DND-41 (cell line): Measurements from ENCODE around the gene ADAMTSL2.

Experiments
- ATAC-seq: fragments of 200-7000 bp; cut with Tn5 transposase; 3 replicates; pipeline ENCODE4 v1.9.1; 2021; ENCODE audit warnings: low read depth; ENCODE audit not compliant: insufficient read depth
- DNase-seq: peaks from one replicate; pipeline ENCODE4 v3.0.0-alpha.2; 2020
- H2AFZ ChIP-seq: 2 replicates; pipeline ENCODE4 v1.6.0; 2012; ENCODE audit warnings: low read depth, low read length
- H3K27ac ChIP-seq: 2 replicates; pipeline ENCODE4 v1.5.1; 2012; ENCODE audit warnings: low read length, inconsistent platforms
- H3K27me3 ChIP-seq: fragments of 200-600 bp; sonication (generic); 2 replicates; pipeline ENCODE4 v1.6.0; 2012; ENCODE audit warnings: low read length, mild to moderate bottlenecking, inconsistent platforms; ENCODE audit not compliant: insufficient read depth, poor library complexity
- H3K36me3 ChIP-seq: 2 replicates; pipeline ENCODE4 v1.5.1; 2012; ENCODE audit warnings: low read length, inconsistent platforms; ENCODE audit not compliant: insufficient read depth
- H3K4me1 ChIP-seq: 2 replicates; pipeline ENCODE4 v1.5.1; 2012; ENCODE audit warnings: mild to moderate bottlenecking, low read length; ENCODE audit not compliant: insufficient read depth
- H3K4me2 ChIP-seq: 2 replicates; pipeline ENCODE4 v1.6.0; 2012; ENCODE audit warnings: mild to moderate bottlenecking, moderate library complexity, low read length, inconsistent platforms; ENCODE audit not compliant: insufficient read depth
- H3K4me3 ChIP-seq, 2 experiments: fragments of 200-600 bp in 1 of 2; shearing (Covaris generic) in 1 of 2; 2 replicates each; pipeline ENCODE4 v1.5.1; 2012 to 2016; ENCODE audit warnings: inconsistent platforms in 2 of 2, low read length in 2 of 2, mild to moderate bottlenecking in 2 of 2, low read depth in 1 of 2, moderate library complexity in 1 of 2
- H3K79me2 ChIP-seq: 2 replicates; pipeline ENCODE4 v1.6.0; 2012; ENCODE audit warnings: low read length, inconsistent platforms; ENCODE audit not compliant: insufficient read depth
- H3K9ac ChIP-seq: 2 replicates; pipeline ENCODE4 v1.6.0; 2012; ENCODE audit warnings: low read depth, mild to moderate bottlenecking, inconsistent platforms, low read length, moderate library complexity
- H3K9me3 ChIP-seq: 2 replicates; pipeline ENCODE4 v1.5.1; 2012; ENCODE audit warnings: low read length, moderate library complexity, mild to moderate bottlenecking, inconsistent platforms; ENCODE audit not compliant: insufficient read depth, severe bottlenecking
- H4K20me1 ChIP-seq: 2 replicates; pipeline ENCODE4 v1.6.0; 2012; ENCODE audit warnings: low read length; ENCODE audit not compliant: insufficient read depth
- CTCF ChIP-seq: IDR thresholded peaks from 2 replicates; pipeline ENCODE4 v1.5.1; 2012; ENCODE audit warnings: borderline replicate concordance, low read length, moderate library complexity, mild to moderate bottlenecking; ENCODE audit not compliant: poor library complexity, severe bottlenecking; ENCODE audit errors: extremely low read depth
- EZH2 ChIP-seq: IDR thresholded peaks from 3 replicates; pipeline ENCODE4 v1.6.1; 2012; ENCODE audit warnings: borderline replicate concordance, low read depth, mild to moderate bottlenecking, moderate library complexity, low read length, inconsistent platforms; ENCODE audit not compliant: severe bottlenecking

The ADAMTSL2 gene

GRCh38 chr9:133508046-133508445, 26.5 kb upstream of the ADAMTSL2 start:
- Histone ChIP-seq H4K20me1 (no peaks in the 10 kb centered on the region; the same call in 1 of the 2 replicates), H3K4me3 (no peak overlapping the region), H2AFZ (no peak overlapping the region), H3K79me2 (no peaks in the 10 kb centered on the region), H3K4me2 (no peak overlapping the region), H3K9me3 (no peaks in the 10 kb centered on the region), H3K4me1 (no peaks in the 10 kb centered on the region), H3K27ac (no peak overlapping the region), H3K9ac (no peak overlapping the region), H3K36me3 (no peaks in the 10 kb centered on the region), H3K27me3 (peaks cover 4% of the 10 kb centered on the region)
- TF ChIP-seq EZH2: no peak
- no peak for TF ChIP-seq CTCF
- ATAC-seq (no peak), DNase-seq (no peak)

DNA sequence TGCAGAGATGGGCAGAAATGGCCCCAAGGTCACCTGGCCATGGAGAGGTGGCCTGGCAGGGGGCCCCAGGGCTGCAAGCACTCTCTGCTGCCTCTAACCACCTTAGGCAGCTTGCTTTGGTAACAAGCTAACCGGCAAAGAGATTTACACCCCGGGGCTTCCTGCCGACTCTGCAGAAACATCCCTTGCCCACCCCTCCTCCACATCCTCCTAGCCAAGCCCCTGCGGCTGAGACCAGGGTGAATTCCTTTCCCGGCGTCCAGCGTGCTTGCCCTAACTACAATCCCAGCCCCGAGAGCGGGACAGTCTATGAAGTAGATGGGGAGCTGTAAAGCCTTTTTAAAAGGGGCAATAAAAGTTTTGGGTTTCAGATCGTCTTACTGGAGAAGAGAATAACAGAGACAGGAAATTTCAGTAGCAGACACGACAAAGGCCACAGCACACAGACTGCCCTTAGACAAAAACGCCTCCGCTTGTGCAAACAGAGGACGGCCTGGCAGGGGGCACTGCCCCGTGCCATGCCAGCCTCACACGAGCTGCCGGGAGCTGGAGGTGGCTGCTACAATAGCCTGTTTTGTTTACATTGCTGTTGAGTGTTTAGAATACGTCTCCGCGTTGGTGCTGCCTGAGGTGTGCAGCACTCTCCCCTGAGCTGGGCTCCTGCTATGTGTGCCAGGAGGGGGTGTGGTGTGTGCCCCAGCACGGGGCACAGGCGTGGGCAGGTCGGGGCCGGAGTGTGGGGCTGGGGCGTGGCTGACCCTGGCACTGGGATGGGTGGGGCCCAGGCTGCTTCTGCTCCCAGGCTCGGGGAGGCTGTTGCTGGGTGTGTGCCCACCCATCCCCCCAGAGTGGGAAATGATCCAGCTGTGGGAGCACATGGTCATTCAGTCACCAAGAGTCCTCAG, 25.1 kb upstream of the ADAMTSL2 start:
- Histone ChIP-seq H3K27me3 (peaks cover 4% of the 10 kb centered on the region), H3K9ac (no peak overlapping the region), H3K4me2 (no peak overlapping the region), H3K9me3 (no peaks in the 10 kb centered on the region), H3K36me3 (no peaks in the 10 kb centered on the region), H3K4me1 (no peaks in the 10 kb centered on the region), H3K79me2 (no peaks in the 10 kb centered on the region), H3K27ac (no peak overlapping the region), H2AFZ (no peak overlapping the region), H4K20me1 (no peaks in the 10 kb centered on the region; the same call in 1 of the 2 replicates), H3K4me3 (no peak overlapping the region)
- no peak for TF ChIP-seq EZH2
- TF ChIP-seq CTCF: no peak
- ATAC-seq: no peak
- DNase-seq: no peak

GRCh38 chr9:133510926-133511505, 23.5 kb upstream of the ADAMTSL2 start:
- Histone ChIP-seq H3K4me2 (no peak overlapping the region), H3K4me1 (no peaks in the 10 kb centered on the region), H3K27me3 (peaks cover 4% of the 10 kb centered on the region), H3K79me2 (no peaks in the 10 kb centered on the region), H3K9ac (no peak overlapping the region), H3K27ac (no peak overlapping the region), H4K20me1 (no peaks in the 10 kb centered on the region; the same call in 1 of the 2 replicates), H2AFZ (no peak overlapping the region), H3K4me3 (no peak overlapping the region), H3K36me3 (no peaks in the 10 kb centered on the region), H3K9me3 (no peaks in the 10 kb centered on the region)
- DNase-seq (no peak), ATAC-seq (no peak)
- TF ChIP-seq EZH2 (no peak), CTCF (no peak)
